Gastrocnemius medialis (tissue), 4 donors: ENCODE results near the gene DTD1.

Experiments used
- CTCF ChIP-seq, 5 experiments: fragments of 450-650 bp in 3 of 5; fragments of 200-600 bp in 2 of 5; sonication (generic) in 2 of 5; IDR thresholded peaks in 4 of 5; conservative IDR thresholded peaks in 1 of 5; 1 replicate in 4 of 5; 2 replicates in 1 of 5; pipeline ENCODE4 v1.5.1; 2016 to 2019; ENCODE audit warnings: antibody characterized with exemption in 5 of 5, mild to moderate bottlenecking in 3 of 5, moderate library complexity in 3 of 5
- POLR2A ChIP-seq, 2 donors: fragments of 450-650 bp; IDR thresholded peaks; one replicate each; pipeline ENCODE4 v1.6.1; 2017; ENCODE audit warnings: antibody characterized with exemption in 2 of 2, mild to moderate bottlenecking in 2 of 2, moderate library complexity in 2 of 2

- TF ChIP-seq CTCF (IDR thresholded peaks at IDR 0.05 in 4 of 5, conservative IDR thresholded peaks at IDR 0.05 in 1 of 5) (no peak), POLR2A (IDR thresholded peaks at IDR 0.05) (no peak)
Observed at GRCh38 chr20:18731940-18732339, 144.1 kb downstream of the DTD1 start.
